WTC11 (cell line): Measurements from ENCODE around the gene CCND3. TPM values are rescaled to one million over a fixed set of nuclear protein-coding genes. Genes with fewer than 3 reads are reported as not detected.

ENCODE experiments used
- ATAC-seq: fragments of 200-7000 bp; cut with Tn5 transposase; 2 replicates; pipeline ENCODE4 v1.10.0; 2021; ENCODE audit warnings: mild to moderate bottlenecking, moderate library complexity
- CTCF ChIA-PET: fragments of 300-600 bp; sonication (Branson Sonifier 250); formaldehyde crosslinking; loops from one replicate; lab custom pipeline; 2021; ENCODE audit warnings: antibody characterized with exemption; lab: Charles Lee
- POLR2A ChIA-PET: fragments of 350-600 bp; sonication (Branson Sonifier 250); formaldehyde crosslinking; loops from one replicate; lab custom pipeline; 2021; ENCODE audit warnings: antibody characterized with exemption; lab: Charles Lee
- DNase-seq: peaks from one replicate; pipeline ENCODE4 v3.0.0; 2021; ENCODE audit warnings: low spot score
- H3K27ac Mint-ChIP-seq: 2 replicates; pipeline ENCODE4 v1.8.0; 2021; ENCODE audit warnings: mixed read lengths
- H3K27me3 Mint-ChIP-seq: 2 replicates; pipeline ENCODE4 v1.8.0; 2021; ENCODE audit warnings: low read depth, mild to moderate bottlenecking, moderate library complexity, mixed read lengths
- H3K36me3 Mint-ChIP-seq: 2 replicates; pipeline ENCODE4 v1.8.0; 2021; ENCODE audit warnings: mixed read lengths
- H3K4me1 Mint-ChIP-seq: 2 replicates; pipeline ENCODE4 v1.8.0; 2022; ENCODE audit warnings: mixed read lengths
- H3K4me3 Mint-ChIP-seq: 2 replicates; pipeline ENCODE4 v1.8.0; 2021; ENCODE audit warnings: mild to moderate bottlenecking, moderate library complexity, mixed read lengths
- H3K9me3 Mint-ChIP-seq: 2 replicates; pipeline ENCODE4 v1.8.0; 2021; ENCODE audit warnings: mixed read lengths
- E2F1 ChIP-seq: sonication (generic); formaldehyde crosslinking; IDR thresholded peaks from 2 replicates; pipeline ENCODE4 v1.8.0; 2022; ENCODE audit warnings: mild to moderate bottlenecking, missing genetic modification reagents
- E2F5 ChIP-seq: sonication (generic); formaldehyde crosslinking; IDR thresholded peaks from 2 replicates; pipeline ENCODE4 v1.8.1; 2022; ENCODE audit warnings: mild to moderate bottlenecking, moderate library complexity, missing genetic modification reagents
- ESRRA ChIP-seq: sonication (generic); formaldehyde crosslinking; IDR thresholded peaks from 2 replicates; pipeline ENCODE4 v1.8.1; 2022; ENCODE audit warnings: mild to moderate bottlenecking, missing genetic modification reagents, borderline replicate concordance
- HMGA2 ChIP-seq: fragments of 250-450 bp; sonication (Bioruptor Pico); IDR thresholded peaks from 2 replicates; pipeline ENCODE4 v1.4.0; 2021; ENCODE audit warnings: mild to moderate bottlenecking, moderate library complexity
- HMGXB4 ChIP-seq: sonication (generic); formaldehyde crosslinking; IDR thresholded peaks from 2 replicates; pipeline ENCODE4 v1.8.1; 2023; ENCODE audit warnings: mild to moderate bottlenecking, moderate library complexity, missing genetic modification reagents
- KAT7 ChIP-seq: sonication (generic); formaldehyde crosslinking; IDR thresholded peaks from 2 replicates; pipeline ENCODE4 v1.8.1; 2023; ENCODE audit warnings: missing genetic modification reagents, mild to moderate bottlenecking, borderline replicate concordance
- MXD4 ChIP-seq: fragments of 250-450 bp; sonication (Bioruptor Pico); IDR thresholded peaks from 2 replicates; pipeline ENCODE4 v1.8.0; 2021; ENCODE audit warnings: mild to moderate bottlenecking, moderate library complexity, borderline replicate concordance
- NR3C1 ChIP-seq: sonication (generic); formaldehyde crosslinking; conservative IDR thresholded peaks from 2 replicates; pipeline ENCODE4 v1.8.1; 2023; ENCODE audit warnings: low read depth, mild to moderate bottlenecking, missing genetic modification reagents
- TCF7 ChIP-seq: sonication (generic); formaldehyde crosslinking; IDR thresholded peaks from 2 replicates; pipeline ENCODE4 v1.8.0; 2022; ENCODE audit warnings: mild to moderate bottlenecking, low read depth, missing genetic modification reagents, moderate library complexity
- total RNA-seq: library from RNA; stranded (reverse); gene quantifications from 3 replicates; pipeline ENCODE4 v1.2.3, GENCODE V29; 2021
- TF ChIP-seq, protein P1 (sequence below): fragments of 250-450 bp; sonication (Bioruptor Pico); IDR thresholded peaks from 2 replicates; pipeline ENCODE4 v1.9.0; 2021; ENCODE audit warnings: mild to moderate bottlenecking, borderline replicate concordance

Gene CCND3
- total RNA-seq, 1 experiment from 2014 or later: 33.6 TPM

- ChIA-PET POLR2A (no interaction called here), CTCF (interaction anchor here (0.6 to 1.0 kb wide), 2 partner anchors 19 to 45 kb away, joined by 3 read pairs; partner anchors contain the start of genes BYSL and MED20)
- ATAC-seq (peak; percentile 56; the same call in 1 of the 2 replicates), DNase-seq (peak; percentile 46)
- H3K9me3 Mint-ChIP-seq: no peaks in the 10 kb centered on the region
- H3K4me1 Mint-ChIP-seq: peaks cover 6% of the 10 kb centered on the region; the same call in 1 of the 2 replicates
- no peak overlapping the region for H3K27ac Mint-ChIP-seq
- no peak overlapping the region for H3K4me3 Mint-ChIP-seq
- peaks cover 18% of the 10 kb centered on the region for H3K36me3 Mint-ChIP-seq
- H3K27me3 Mint-ChIP-seq: no peaks in the 10 kb centered on the region
- TF ChIP-seq KAT7 (no peak), E2F1 (CRISPR knock-in tag) (no peak), HMGA2 (CRISPR knock-in tag) (no peak)
Observed at GRCh38 chr6:41901882-41902519, 39.6 kb downstream of the CCND3 start.

GRCh38 chr6:41900861-41901260 is 40.7 kb downstream of the CCND3 start:
- no peak for DNase-seq
- Mint-ChIP-seq H3K9me3 (no peaks in the 10 kb centered on the region), H3K4me3 (no peak overlapping the region), H3K27ac (no peak overlapping the region)
- TF ChIP-seq NR3C1 (CRISPR knock-in tag) (no peak), MXD4 (CRISPR knock-in tag) (no peak), TCF7 (no peak), ESRRA (CRISPR knock-in tag) (no peak), E2F5 (CRISPR knock-in tag) (no peak)
- TF ChIP-seq, all 79 proteins: peak for 0
- peaks cover 17% of the 10 kb centered on the region for H3K4me1 Mint-ChIP-seq
- ChIA-PET CTCF (interaction anchor here (1.3 kb wide), 1 partner anchor 20 kb away, joined by 5 read pairs; the partner anchor contains the start of genes BYSL and MED20), POLR2A (no interaction called here)
- H3K36me3 Mint-ChIP-seq: 0 out of 2 replicates have a peak, but pooled peaks cover 8% of the 10 kb centered on the region
- no peak for ATAC-seq
- no peaks in the 10 kb centered on the region for H3K27me3 Mint-ChIP-seq

DNA sequence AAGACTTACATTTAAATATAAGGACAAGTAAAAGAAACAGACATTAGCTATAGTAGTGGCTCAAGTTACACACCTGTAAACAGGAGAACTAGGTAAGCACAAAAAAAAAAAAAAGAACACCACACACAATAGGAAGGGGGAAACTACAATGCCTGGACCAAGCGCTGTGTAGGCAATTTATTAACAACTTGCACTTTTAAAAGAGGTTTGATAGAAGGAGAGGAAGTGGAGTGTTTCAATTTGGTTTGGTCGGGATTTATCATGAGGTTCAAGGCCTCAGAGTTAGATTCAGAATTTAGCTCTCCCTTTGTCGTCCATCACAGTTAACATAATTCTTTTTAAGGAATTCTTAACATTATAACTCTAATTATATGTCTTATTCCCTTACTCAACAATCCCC is 45.3 kb downstream of the CCND3 start:
- no peaks in the 10 kb centered on the region for H3K27me3 Mint-ChIP-seq
- TF ChIP-seq, protein P1, sequence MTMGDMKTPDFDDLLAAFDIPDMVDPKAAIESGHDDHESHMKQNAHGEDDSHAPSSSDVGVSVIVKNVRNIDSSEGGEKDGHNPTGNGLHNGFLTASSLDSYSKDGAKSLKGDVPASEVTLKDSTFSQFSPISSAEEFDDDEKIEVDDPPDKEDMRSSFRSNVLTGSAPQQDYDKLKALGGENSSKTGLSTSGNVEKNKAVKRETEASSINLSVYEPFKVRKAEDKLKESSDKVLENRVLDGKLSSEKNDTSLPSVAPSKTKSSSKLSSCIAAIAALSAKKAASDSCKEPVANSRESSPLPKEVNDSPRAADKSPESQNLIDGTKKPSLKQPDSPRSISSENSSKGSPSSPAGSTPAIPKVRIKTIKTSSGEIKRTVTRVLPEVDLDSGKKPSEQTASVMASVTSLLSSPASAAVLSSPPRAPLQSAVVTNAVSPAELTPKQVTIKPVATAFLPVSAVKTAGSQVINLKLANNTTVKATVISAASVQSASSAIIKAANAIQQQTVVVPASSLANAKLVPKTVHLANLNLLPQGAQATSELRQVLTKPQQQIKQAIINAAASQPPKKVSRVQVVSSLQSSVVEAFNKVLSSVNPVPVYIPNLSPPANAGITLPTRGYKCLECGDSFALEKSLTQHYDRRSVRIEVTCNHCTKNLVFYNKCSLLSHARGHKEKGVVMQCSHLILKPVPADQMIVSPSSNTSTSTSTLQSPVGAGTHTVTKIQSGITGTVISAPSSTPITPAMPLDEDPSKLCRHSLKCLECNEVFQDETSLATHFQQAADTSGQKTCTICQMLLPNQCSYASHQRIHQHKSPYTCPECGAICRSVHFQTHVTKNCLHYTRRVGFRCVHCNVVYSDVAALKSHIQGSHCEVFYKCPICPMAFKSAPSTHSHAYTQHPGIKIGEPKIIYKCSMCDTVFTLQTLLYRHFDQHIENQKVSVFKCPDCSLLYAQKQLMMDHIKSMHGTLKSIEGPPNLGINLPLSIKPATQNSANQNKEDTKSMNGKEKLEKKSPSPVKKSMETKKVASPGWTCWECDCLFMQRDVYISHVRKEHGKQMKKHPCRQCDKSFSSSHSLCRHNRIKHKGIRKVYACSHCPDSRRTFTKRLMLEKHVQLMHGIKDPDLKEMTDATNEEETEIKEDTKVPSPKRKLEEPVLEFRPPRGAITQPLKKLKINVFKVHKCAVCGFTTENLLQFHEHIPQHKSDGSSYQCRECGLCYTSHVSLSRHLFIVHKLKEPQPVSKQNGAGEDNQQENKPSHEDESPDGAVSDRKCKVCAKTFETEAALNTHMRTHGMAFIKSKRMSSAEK (CRISPR knock-in tag): no peak
- TF ChIP-seq HMGXB4: no peak
- no peak overlapping the region for H3K4me3 Mint-ChIP-seq
- peak overlapping the region; percentile 99 for H3K27ac Mint-ChIP-seq
- H3K4me1 Mint-ChIP-seq: peaks cover 23% of the 10 kb centered on the region
- H3K36me3 Mint-ChIP-seq: no peaks in the 10 kb centered on the region
- DNase-seq (no peak), ATAC-seq (no peak)
- ChIA-PET CTCF (interaction anchor here (1.2 to 5.7 kb wide), 5 partner anchors 25 to 148 kb away, joined by 3 to 53 read pairs (median 8); partner anchors contain the start of genes BYSL, MED20 and TOMM6), POLR2A (interaction anchor here (0.8 to 2.3 kb wide), 3 partner anchors 25 to 110 kb away, joined by 3 to 9 read pairs (median 3); partner anchors contain the start of genes BYSL and MED20)
- no peaks in the 10 kb centered on the region for H3K9me3 Mint-ChIP-seq
